K562 (cell line): ENCODE results near the gene TPM4. TPM values are rescaled to one million over a fixed set of nuclear protein-coding genes. Genes with fewer than 3 reads are reported as not detected.

Source experiments
- COPS2 ChIP-seq: fragments of 450-650 bp; conservative IDR thresholded peaks from 2 replicates; pipeline ENCODE4 v1.6.1; 2016; ENCODE audit warnings: mild to moderate bottlenecking, moderate library complexity
- CREB1 ChIP-seq, 2 experiments: sonication (generic) in 1 of 2; formaldehyde crosslinking in 1 of 2; IDR thresholded peaks; 2 replicates each; pipeline versions ENCODE4 v1.6.1 to v1.8.0; 2012 to 2022; ENCODE audit warnings: inconsistent platforms in 1 of 2, mild to moderate bottlenecking in 1 of 2, missing genetic modification reagents in 1 of 2, moderate library complexity in 1 of 2
- E2F3 ChIP-seq: fragments of 250-450 bp; sonication (Bioruptor Pico); IDR thresholded peaks from 2 replicates; pipeline ENCODE4 v1.4.0; 2020; ENCODE audit warnings: mild to moderate bottlenecking
- E2F6 ChIP-seq, 2 experiments: IDR thresholded peaks; 2 replicates each; pipeline ENCODE4 v1.6.1; 2011; ENCODE audit warnings: borderline replicate concordance in 1 of 2, control low read depth in 1 of 2, low read depth in 1 of 2, low read length in 1 of 2, mild to moderate bottlenecking in 1 of 2, mixed read lengths in 1 of 2, moderate library complexity in 1 of 2; ENCODE audit not compliant: insufficient read depth in 1 of 2, insufficient read length in 1 of 2, poor library complexity in 1 of 2, severe bottlenecking in 1 of 2; ENCODE audit errors: extremely low read depth in 1 of 2
- GABPB1 ChIP-seq: sonication (generic); formaldehyde crosslinking; IDR thresholded peaks from 2 replicates; pipeline ENCODE4 v1.8.0; 2022; ENCODE audit warnings: mild to moderate bottlenecking, missing genetic modification reagents
- GMEB1 ChIP-seq: fragments of 250-450 bp; sonication (Bioruptor Pico); IDR thresholded peaks from 2 replicates; pipeline ENCODE4 v1.4.0; 2020; ENCODE audit warnings: mild to moderate bottlenecking
- HMBOX1 ChIP-seq: sonication (generic); IDR thresholded peaks from 2 replicates; pipeline ENCODE4 v1.6.1; 2016
- KHSRP ChIP-seq: fragments of 450-650 bp; IDR thresholded peaks from 2 replicates; pipeline ENCODE4 v1.6.1; 2017
- NR2C2 ChIP-seq, 2 experiments: fragments of 200-800 bp in 1 of 2; sonication (Bioruptor generic) in 1 of 2; sonication (generic) in 1 of 2; formaldehyde crosslinking in 1 of 2; IDR thresholded peaks; 2 replicates each; pipeline versions ENCODE4 v1.6.1 to v1.8.0; 2016 to 2022; ENCODE audit warnings: mild to moderate bottlenecking in 1 of 2, missing compliant biosample characterization in 1 of 2, missing genetic modification characterization in 1 of 2, missing genetic modification reagents in 1 of 2
- RAD21 ChIP-seq, 2 experiments: fragments of 250-450 bp in 1 of 2; fragments of 450-650 bp in 1 of 2; sonication (Bioruptor Pico) in 1 of 2; formaldehyde crosslinking in 1 of 2; IDR thresholded peaks in 1 of 2; conservative IDR thresholded peaks in 1 of 2; 2 replicates each; pipeline versions ENCODE4 v1.4.0 to v1.8.0; 2020 to 2022; ENCODE audit warnings: mild to moderate bottlenecking in 2 of 2, moderate library complexity in 1 of 2
- SP1 ChIP-seq: sonication (generic); formaldehyde crosslinking; IDR thresholded peaks from 2 replicates; pipeline ENCODE4 v1.8.1; 2022; ENCODE audit warnings: mild to moderate bottlenecking, missing genetic modification reagents
- TAF7 ChIP-seq: fragments of 450-650 bp; IDR thresholded peaks from 2 replicates; pipeline ENCODE4 v1.6.1; 2016; ENCODE audit warnings: missing genetic modification characterization, missing compliant biosample characterization
- TBL1XR1 ChIP-seq, 2 experiments: IDR thresholded peaks; 2 replicates each; pipeline ENCODE4 v1.6.1; 2012; ENCODE audit warnings: improper control_type of control experiment in 2 of 2, low read length in 2 of 2, mild to moderate bottlenecking in 1 of 2
- TEAD1 ChIP-seq, 2 experiments: fragments of 450-650 bp in 1 of 2; sonication (generic) in 1 of 2; formaldehyde crosslinking; IDR thresholded peaks; 2 replicates each; pipeline versions ENCODE4 v1.4.0 to v1.8.0; 2020 to 2022; ENCODE audit warnings: mild to moderate bottlenecking in 2 of 2, missing genetic modification reagents in 1 of 2
- ZNF165 ChIP-seq: fragments of 250-450 bp; sonication (Bioruptor Pico); IDR thresholded peaks from 2 replicates; pipeline ENCODE4 v1.4.0; 2020; ENCODE audit warnings: borderline replicate concordance
- ZNF24 ChIP-seq: fragments of 450-650 bp; IDR thresholded peaks from 2 replicates; pipeline ENCODE4 v1.6.1; 2016
- ZNF3 ChIP-seq: fragments of 250-450 bp; sonication (Bioruptor Pico); IDR thresholded peaks from 2 replicates; pipeline ENCODE4 v1.5.0; 2021; ENCODE audit warnings: mild to moderate bottlenecking, moderate library complexity
- ZNF583 ChIP-seq: fragments of 250-450 bp; sonication (Bioruptor Pico); IDR thresholded peaks from 2 replicates; pipeline ENCODE4 v1.4.0; 2020
- ZZZ3 ChIP-seq: fragments of 450-650 bp; IDR thresholded peaks from 2 replicates; pipeline ENCODE4 v1.6.1; 2016; ENCODE audit warnings: antibody characterized with exemption, mild to moderate bottlenecking, moderate library complexity
- polyA plus RNA-seq, 8 experiments: library from polyadenylated mRNA; depleted of rRNA in 4 of 8; stranded (reverse) in 5 of 8; unstranded in 3 of 8; fragments of >200 nt; fragmentation: Nextera tagmentation in 2 of 8; fragmentation: Illumina TruSeq in 1 of 8; extraction: Ambion mirVana in 2 of 8; extraction: Trizol in 1 of 8; gene quantifications; 2 replicates each; pipeline versions ENCODE4 v1.2.1 to v1.2.3, GENCODE V29; 2011 to 2014; ENCODE audit warnings: inconsistent platforms in 1 of 8, missing spikeins in 1 of 8
- total RNA-seq, 7 experiments: library from RNA; depleted of rRNA in 6 of 7; stranded (reverse); fragments of >200 nt in 6 of 7; fragmentation: Illumina TruSeq in 2 of 7; extraction: Trizol in 2 of 7; gene quantifications; 2 replicates each; pipeline versions ENCODE4 v1.2.1 to v1.2.3, GENCODE V29; 2011 to 2021; ENCODE audit warnings: low replicate concordance in 1 of 7

TPM4 gene
- total and polyA plus RNA-seq, 9 of the 15 experiments (the other 6 are each of a cell fraction or from before 2014, with no cell fraction given) = 28.1 to 111 (median 77.4) TPM

- TF ChIP-seq GMEB1 (peak; percentile 78), RAD21 (CRISPR knock-in tag; conservative IDR thresholded peaks at IDR 0.05 in 1 of 2, IDR thresholded peaks at IDR 0.05 in 1 of 2) (peak; percentile 70 to 74), ZNF165 (CRISPR knock-in tag) (0 out of 2 replicates have a peak, but pooled peaks have one; percentile 21), TBL1XR1 (IDR thresholded peaks at IDR 0.05; ENCODE audit: low read length in 2 of 2) (peak in 1 of 2 experiments; percentile 62; a peak in 2 of 4 replicates), ZNF583 (CRISPR knock-in tag) (peak; percentile 78; the same call in 1 of the 2 replicates), E2F3 (CRISPR knock-in tag) (peak; percentile 99), TEAD1 (CRISPR knock-in tag; IDR thresholded peaks at IDR 0.05) (peak in 1 of 2 experiments; percentile 55; a peak in 1 of 4 replicates), TAF7 (peak; percentile 24; the same call in 1 of the 2 replicates), KHSRP (peak; percentile 37; the same call in 1 of the 2 replicates), NR2C2 (CRISPR knock-in tag; IDR thresholded peaks at IDR 0.05) (no peak), NR2C2 (tag; IDR thresholded peaks at IDR 0.05) (peak; percentile 32; the same call in 1 of the 2 replicates), ZNF24 (no peak), CREB1 (IDR thresholded peaks at IDR 0.05) (peak; percentile 94), CREB1 (CRISPR knock-in tag; IDR thresholded peaks at IDR 0.05) (peak; percentile 95), HMBOX1 (no peak), E2F6 (IDR thresholded peaks at IDR 0.05; ENCODE audit: borderline replicate concordance in 1 of 2, extremely low read depth in 1 of 2, insufficient read depth in 1 of 2, insufficient read length in 1 of 2, low read depth in 1 of 2, low read length in 1 of 2, poor library complexity in 1 of 2, severe bottlenecking in 1 of 2) (peak; percentile 99), GABPB1 (CRISPR knock-in tag) (peak; percentile 90), COPS2 (no peak), ZZZ3 (peak; percentile 84; the same call in 1 of the 2 replicates), ZNF3 (CRISPR knock-in tag) (no peak), SP1 (CRISPR knock-in tag) (peak; percentile 97)
Measured at GRCh38 chr19:16111160-16111908, 35.0 kb downstream of the TPM4 start, which contains the start of gene RAB8A (continued).
